Activated naive CD8-positive, alpha-beta T cell treated with anti-CD3 and anti-CD28 coated beads, Interleukin-2, amount 50 U/mL, for 16 hours (primary cell): ENCODE measurements around the gene SLC7A11.

Experiments used
- DNase-seq: peaks from one replicate; pipeline ENCODE4 v3.0.0-alpha.2; 2020; ENCODE audit warnings: low read depth, low spot score

Gene SLC7A11

GRCh38 chr4:138163171-138163570 is 79.0 kb downstream of the SLC7A11 start:
- DNase-seq, result no peak

GRCh38 chr4:138162259-138162658 is 79.9 kb downstream of the SLC7A11 start:
- no peak for DNase-seq

GRCh38 chr4:138161351-138161750 is 80.8 kb downstream of the SLC7A11 start:
- DNase-seq, result no peak

GRCh38 chr4:138158746-138159297 is 83.3 kb downstream of the SLC7A11 start:
- DNase-seq, result no peak

- DNase-seq, result no peak
Measured at GRCh38 chr4:138140879-138141278, 101.3 kb downstream of the SLC7A11 start.

GRCh38 chr4:138138774-138139173 is 103.4 kb downstream of the SLC7A11 start:
- no peak for DNase-seq

- DNase-seq, result no peak
Measured at GRCh38 chr4:138135610-138136009, 106.5 kb downstream of the SLC7A11 start.

- no peak for DNase-seq
Measured at GRCh38 chr4:138118270-138118669, 123.9 kb downstream of the SLC7A11 start.

- no peak for DNase-seq
Measured at GRCh38 chr4:138115053-138115452, 127.1 kb downstream of the SLC7A11 start.

GRCh38 chr4:138114434-138114833 is 127.7 kb downstream of the SLC7A11 start:
- no peak for DNase-seq
